GM21717 (cell line): Measurements from ENCODE around the gene NPC2.

Experiments used
- ATAC-seq: cut with Tn5 transposase; IDR thresholded peaks from one replicate; pipeline ENCODE4 v1.9.1; 2021; ENCODE audit warnings: mild to moderate bottlenecking, moderate library complexity; ENCODE audit not compliant: unreplicated experiment

The NPC2 gene

DNA sequence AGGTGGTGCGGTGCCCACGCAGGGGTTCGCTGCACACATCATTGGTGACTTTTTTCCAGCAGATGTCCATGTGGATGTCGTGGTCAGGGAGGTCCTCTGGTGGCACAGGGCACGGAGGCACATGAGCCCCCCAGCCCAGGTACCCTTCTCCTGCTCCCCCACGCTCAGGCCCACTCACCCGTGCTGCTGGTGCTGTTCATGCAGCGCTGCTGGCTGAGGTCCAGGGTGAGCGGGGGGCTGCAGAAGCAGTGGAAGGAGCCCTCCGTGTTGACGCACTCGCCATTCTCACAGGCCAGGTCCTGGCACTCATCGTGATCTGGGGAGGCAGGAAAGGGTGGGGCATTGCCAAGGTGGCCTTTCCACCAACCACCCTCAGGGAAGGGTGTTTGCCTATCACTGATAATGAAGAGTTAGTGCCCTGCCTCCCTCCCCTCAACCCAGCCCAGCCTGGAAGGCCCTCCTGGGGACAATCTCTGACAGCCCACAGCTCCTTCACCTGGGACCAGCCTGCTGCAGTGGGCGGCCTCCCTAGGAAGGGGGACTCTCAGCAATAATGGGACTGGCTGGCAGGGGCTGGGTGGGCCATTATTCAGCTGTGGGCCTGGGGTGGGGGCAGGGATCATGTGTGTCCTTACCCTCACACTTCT, 10.3 kb upstream of the NPC2 start:
- no peak for ATAC-seq

DNA sequence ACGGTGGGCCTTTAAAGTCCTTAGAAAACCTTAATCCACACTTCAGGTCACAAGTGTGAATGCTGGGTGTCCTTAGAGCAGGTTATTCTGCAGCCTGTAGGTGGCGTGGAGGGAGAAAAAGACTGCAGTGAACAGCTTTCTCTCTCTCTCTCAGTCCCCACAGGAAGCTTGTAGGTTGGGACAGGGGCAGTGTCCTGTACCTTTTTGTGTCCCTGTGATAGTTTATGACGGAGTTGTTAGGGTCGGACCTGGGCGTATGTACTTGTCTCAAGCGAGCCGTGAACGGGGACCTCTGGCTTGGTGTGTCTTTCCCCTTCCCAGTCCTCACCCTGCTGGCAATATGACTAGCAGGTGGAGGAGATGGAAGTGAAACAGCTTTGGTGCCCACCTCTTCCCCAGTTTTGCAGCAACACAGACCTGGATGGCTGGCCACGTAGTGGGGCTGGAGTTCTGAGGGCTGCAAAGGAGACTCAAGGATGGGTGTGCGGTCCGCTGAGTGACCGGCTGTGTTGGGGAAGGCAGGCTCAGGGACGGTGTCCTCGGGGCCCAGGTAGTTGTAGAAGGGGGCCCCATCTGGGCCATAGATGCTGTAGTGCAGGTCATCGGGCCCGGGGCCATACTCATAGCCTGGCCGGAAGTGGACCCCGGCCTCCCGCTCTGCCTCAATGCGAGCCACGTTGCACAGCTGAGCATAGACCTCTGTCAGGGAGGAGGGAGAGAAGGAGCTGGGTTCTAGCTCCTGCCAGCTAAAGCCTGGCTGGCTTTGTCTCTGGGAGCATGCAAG, 9.3 kb upstream of the NPC2 start:
- ATAC-seq, result no peak

DNA sequence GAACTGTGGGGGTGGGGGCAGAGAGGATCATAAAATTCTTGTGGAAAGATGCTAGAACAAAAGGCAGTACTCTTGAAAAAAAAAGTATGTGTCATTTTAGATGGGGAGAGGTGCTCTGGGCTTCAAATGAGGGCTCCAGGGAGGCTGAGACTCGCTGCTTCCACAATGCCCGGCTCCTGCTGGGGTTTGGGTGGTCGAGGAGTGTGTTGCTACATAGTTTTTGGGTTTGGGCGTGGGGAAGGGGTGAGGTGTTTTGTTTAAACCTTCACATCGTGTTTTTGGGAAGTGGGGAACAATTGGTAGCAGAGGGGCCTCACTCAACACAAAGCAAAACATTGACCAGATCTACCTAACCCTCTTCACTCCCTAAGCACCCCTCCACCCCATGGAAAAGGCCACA, 8.6 kb upstream of the NPC2 start:
- ATAC-seq, result no peak

DNA sequence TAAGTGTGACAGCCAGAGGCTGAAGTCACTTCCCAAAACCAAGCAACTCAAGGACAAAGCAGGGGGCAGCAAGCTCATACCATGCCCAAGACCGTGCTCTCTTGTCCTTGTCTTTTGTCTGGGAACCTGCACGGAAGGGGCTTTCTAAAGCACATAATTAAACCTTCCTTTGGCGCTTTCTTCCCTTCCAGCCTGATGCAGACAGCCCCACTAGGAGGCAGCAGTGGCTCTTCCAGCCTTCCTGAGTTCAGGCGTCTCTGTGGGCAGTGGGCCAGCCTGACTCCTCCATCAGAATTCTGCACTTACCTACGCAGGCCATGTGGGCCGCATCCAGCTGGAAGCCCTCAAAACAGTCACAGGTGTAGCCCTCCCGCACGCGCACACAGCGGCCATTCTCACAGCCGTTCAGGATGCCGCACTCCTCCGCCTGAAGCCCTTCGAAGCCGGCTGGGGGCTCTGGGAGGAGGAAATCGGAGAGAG, 8.1 kb upstream of the NPC2 start:
- no peak for ATAC-seq

DNA sequence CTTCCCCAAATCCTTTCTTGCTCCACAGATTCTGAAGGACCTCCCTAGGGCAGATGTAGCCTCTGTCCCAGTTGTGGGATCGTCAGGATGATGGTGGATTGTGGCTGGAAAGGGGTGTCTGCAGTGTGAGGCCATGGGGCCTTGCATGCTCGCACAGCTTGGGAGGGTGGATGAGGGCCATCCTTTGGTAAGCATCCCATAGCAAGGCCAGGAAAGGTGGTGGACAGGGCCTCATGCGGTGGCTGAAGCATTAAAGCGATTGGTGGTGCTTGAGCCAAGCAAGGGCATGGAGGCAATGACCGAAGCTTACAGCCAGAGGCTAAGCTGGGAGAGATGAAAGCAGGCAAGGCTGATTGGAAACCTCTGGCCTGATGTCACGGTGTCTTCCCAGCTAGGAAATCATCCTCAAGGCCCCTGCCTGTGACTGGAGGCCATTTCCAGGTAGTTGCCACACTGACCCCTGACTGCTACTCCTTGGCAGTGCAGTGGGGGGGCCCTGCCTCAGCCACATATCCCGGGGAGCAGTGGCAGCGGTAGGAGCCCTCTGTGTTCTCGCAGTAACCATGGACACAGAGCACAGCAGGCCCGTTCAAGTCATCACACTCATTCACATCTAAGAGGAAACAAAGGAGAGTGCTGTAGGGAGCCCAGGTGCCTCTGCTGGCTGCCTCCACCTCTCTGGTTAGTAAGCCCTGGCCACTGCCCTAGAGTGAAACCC, 7.5 kb upstream of the NPC2 start:
- no peak for ATAC-seq

DNA sequence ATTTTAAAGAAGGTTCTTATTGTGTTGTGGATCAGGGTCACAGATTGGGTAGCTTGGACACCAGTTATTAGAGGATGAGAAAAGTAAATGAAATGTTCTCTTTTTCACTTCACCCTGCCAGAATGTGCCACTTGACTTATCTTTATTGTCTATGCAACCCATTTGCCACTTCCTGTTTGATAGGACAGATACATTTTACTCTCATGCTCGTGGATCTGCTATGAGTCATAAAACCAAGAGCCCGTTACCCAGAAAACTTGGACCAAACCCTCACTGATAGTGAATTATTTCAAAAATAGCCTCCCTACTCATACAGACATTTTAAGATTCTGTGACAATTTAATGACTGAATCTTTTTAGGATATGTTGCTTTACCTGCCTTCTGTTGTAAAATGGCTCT, 2.3 kb upstream of the NPC2 start:
- no peak for ATAC-seq

DNA sequence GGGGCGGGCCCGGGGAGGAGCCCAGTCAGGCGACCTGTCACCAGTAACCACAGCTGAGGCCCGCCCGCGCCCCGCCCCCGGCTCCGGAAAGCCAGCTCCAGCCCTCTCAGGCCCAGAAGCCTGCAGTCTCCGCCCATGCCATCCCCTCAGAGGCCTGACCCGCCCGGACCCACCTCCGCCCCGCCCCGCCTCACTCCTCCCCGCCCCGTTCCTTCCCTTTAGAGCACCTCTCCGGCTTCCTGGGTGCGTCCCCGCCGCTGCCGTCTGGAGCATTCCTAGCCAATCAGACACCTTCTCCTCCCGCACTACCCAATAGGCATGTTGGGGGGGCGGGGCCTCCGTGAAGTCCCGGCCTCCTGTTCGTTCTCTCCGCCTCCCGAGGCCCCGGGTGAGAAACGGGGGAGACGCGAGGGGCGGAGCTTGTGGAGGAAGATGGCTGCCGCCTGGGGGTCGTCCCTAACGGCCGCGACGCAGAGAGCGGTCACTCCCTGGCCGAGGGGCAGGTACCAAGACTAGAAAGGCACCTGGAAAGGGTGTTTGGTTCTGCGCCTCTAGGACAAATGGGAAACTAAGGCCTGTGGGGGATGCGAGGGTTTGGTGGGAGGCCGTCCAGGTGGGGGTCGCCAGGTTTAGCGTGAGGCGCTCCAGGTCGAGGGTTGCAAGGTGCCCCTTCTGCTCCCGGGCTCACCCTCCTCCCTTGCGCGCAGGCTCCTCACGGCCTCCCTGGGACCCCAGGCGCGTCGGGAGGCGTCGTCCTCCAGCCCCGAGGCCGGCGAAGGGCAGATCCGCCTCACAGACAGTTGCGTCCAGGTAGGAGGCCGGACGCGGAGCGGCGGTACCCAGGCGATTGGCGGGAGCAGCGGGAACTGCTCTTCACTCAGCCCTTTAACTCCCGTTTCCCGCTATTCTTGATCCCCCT, 497 bp upstream of the NPC2 start, which contains the start of gene ISCA2:
Gene ISCA2, plus strand, starts transcription at position 423 of the 919 bp plus-strand sequence. Its CDS starts 10 bp downstream, at position 433.
- peak; percentile 84 for ATAC-seq

DNA sequence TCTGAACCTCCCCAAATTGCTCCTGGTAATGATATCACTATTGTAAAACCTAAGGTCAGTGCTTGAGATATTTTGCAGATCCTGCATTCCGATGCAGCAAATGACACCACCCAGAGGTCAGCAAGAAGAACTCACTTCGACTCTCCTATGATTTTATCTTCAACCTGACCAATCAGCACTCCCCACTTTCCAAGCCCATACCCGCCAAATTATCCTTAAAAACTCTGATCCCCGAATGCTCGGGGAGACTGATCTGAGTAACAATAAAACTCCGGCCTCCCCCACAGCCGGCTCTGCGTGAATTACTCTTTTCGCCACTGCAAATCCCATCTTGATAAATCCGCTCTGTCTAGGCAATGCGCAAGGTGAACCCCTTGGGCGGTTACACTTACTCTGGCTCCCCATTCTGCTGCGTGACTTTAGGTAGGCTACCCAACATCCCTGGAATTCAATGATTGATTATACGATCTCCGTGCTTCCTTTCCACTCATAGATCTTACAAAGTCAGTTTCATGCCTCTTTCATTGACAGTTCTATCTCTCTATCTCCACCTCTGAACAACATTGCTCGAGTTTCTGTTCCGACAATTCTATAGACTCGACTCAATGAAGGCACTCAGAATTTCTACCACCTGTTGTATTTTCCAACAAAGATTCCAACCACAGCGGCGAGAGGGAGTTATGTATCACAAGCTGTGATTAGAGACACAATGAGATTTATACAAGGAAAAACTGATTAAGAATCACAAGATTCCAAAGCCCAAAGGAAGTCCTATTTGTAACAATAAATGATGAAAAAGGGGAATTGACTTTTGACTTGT, 939 bp downstream of the NPC2 start:
- ATAC-seq, result no peak

DNA sequence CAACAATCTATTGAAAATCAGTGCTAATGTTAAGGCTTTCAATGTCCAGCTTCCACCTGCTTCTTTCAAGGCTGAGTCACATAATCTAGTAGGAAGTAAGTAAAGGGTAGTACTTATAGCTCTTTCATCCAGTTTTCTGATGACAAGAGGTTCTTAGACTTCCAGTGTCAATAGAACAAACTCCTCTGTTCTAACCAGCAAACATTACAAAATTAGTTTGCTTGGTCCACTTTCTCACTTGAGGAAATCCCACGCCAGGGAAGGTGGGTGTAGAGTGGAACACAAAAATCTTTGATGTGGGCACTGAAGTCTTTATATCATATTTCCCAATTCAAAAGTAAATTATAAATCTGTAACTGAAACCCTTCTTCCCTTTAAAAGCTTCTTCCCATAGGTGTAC, 2.6 kb downstream of the NPC2 start:
- ATAC-seq, result no peak

DNA sequence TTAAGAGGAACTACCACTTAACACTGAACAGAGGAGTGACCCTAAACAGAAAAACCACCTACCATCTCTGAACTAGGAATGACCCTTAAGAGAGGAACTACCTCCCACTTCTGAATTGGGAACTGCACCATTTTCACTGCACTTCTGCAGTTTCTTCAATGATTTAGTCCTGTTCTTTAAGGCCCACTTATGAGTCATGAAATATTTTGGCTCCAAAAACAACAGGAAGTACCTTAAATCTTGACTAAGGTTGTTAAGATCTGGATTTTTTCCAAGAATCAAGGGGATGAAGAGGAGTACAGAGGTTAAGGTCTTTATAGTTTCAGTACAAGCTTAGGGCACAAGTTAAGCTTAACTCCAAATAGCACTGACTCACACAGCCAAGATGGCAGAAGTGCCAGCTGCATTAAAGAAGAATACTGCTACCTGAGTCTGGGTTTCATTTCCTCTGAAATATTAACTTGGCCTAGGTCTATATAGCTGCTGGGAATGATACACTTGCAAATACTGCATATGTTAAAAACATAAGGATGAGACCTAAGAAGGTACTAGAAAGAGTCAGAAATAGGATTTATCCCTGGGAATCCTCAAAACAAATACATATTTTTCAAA, 4.2 kb downstream of the NPC2 start:
- no peak for ATAC-seq

DNA sequence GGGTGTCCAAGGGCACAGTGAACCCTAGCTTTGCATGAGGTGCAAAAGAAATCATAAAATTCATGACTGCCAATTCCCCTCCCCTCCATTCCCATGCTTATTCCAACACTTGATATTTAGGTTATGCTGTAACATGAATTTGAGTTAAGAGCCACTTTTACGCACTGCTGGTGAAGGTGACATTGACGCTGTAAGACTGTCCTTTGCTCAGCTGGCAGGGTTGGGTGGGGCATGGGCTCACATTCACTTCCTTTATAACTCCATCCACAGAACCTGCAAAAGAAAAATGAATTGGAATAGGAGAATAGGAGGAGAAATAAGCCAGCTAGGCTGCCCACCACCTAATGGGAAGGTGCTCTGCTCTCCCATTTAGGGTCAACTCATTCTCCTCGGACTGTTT, 6.9 kb downstream of the NPC2 start:
- ATAC-seq, result no peak

DNA sequence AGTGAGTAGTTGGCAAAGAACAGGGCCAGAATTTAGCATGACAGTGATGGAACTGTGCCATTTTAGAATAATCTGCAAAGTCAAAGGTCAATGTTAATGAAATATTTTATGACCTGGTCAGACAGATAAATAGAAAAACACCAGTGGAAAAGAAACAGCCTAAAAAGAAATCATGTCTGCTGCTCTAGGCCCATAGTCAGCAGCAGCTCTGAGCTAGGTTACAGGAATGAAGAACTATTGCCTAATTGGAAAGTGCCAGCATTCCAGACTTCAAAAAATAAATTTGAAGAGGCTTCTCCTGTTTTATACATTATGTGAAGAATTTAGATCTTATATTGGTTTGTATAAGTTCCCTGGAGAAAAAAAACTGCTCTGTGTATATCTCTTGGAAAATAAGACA, 9.8 kb downstream of the NPC2 start:
- no peak for ATAC-seq

DNA sequence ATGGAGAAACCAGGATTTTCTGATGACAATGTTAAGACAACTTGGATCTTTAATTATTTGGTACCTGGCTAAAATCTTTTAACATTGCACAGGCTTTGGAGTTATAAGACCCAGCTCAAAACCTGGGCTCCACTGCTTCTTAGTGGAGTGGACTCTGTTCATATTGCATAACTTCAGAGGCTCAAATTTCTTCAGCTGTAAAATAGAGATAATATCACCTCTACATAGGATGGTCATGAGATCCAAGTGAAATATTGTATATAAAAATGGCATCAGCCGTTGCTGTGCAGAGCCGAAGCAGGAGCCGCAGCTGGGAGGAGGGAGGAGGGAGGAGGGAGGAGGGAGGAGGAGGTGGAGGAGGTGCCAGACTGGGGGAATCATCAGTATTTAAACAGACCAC, 10.5 kb downstream of the NPC2 start:
- ATAC-seq, result no peak

DNA sequence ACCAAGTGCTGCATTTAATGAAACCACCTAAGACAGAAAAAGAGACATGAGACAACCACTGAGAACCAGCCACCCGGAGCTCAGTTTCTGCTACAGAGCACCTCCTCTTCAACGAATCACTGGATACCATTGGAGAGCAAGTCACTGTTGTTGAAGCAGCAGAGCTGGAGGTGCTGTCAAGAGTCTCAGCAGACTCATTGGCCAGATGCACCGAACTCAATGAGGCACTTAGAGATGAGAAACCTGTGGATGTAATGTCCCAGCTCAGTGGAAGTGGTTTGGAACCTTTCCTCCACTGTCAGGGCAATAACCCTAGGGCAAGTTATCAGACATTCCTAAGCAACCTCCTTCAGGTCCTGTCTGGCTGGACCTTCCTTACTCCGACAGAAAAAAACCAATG, 13.1 kb downstream of the NPC2 start:
- no peak for ATAC-seq

DNA sequence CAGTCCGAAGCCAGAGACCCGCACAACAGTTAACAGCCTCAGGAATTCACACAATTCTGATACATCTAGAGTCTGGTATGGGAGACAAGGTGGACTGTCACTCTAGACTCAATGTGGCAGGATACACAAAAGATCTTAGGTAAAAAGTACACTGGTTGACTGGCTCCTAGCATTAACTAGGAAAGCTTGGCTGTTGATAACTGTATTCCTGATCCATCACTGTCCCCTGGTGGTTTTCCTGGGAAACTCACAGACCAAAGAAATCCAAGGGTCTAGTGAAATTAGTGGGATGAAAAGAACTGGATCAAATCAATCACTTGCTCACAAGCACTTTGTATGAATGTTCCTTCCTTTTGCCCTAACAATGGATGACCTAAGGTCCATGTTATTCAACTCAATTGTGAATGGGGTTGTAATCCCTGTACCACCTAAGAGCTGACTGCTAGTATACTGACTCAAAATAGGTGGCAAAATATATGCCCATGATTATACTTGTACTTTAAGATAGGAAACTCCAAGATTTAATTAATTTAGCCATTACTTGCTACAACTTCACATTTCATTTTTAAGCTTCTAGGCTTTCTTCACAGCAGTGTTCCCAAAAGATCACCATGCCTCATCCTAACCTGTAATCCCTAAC, 14.0 kb downstream of the NPC2 start:
- ATAC-seq, result no peak

DNA sequence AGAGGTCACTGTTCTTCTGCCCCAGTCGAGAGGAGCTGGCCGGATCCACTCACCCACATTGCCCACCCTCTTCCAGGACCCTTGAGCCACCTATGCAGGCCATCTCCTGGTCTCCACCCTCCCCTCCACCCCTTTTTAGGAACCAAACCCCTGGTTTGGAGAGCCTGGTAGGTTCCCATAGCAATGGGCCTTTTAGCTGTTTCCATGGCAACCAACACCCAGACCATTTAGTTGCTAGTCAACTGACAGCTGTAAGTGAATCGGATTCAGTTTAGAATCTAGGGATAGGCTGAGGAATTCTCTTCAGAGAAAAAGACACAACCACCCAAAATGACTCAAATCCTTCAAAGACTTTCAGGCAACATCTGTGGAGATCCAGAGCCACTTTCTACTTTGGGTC, 16.5 kb downstream of the NPC2 start:
- ATAC-seq, result no peak

DNA sequence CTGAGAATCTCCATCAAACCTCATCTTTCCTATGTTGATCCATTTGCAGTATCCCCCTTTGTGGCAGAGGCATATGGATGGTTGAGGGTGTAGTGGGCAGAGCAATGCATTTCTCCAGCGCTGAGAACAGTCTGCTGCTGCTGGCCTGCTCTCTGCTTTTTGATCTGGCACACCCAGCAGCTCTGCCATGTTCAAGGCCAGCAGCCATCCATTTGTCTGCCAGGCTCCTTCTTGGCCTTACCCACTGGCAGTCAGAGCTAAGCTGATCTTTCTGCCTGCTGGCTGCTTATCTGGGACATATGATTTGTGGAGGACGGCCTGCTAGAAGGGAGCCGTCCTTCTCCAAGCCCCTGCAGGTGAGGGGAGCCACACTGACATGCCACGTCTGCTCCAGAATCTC, 17.0 kb downstream of the NPC2 start:
- ATAC-seq, result no peak

DNA sequence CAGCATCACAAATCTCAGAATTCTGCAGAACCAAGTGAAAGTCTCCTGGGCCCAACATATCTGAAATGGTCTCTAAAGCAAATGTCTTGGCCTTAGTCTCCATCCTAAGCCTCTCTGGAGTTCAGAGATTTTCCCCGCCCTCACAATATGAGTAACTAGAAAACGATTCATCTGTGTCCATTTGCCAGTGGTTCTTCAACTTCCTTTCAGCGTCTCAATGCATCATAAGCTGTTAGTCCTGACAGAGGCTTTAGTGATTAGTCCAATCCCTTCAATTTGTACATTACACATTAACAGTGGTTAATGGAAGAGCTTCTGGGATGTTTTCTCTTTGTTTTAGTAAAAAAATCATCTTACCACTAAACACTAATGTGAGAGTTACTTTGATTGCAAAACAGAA, 17.4 kb downstream of the NPC2 start:
- ATAC-seq, result no peak

DNA sequence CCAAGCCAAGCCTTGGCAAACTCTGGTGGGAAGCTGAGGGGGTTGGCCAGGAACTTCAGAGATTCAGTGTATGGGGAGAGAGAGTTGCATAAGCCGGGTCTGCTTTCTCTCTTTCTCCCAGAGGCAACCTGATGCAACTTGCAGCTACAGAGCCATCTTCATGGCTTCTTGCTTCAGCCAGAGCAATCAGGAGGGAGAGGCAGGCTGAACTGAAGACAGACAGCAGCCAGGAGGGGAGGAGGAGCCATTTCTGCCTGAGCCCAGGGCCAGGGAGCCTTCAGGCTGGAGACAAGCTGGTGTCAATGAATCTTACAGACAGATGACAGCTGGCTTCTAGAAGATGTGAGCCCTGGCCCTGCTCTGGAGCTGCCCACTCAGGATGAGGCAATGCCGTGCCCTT, 18.7 kb downstream of the NPC2 start:
- ATAC-seq, result no peak
